Measurements from ENCODE around the gene CTXN3.

Gene CTXN3

DNA sequence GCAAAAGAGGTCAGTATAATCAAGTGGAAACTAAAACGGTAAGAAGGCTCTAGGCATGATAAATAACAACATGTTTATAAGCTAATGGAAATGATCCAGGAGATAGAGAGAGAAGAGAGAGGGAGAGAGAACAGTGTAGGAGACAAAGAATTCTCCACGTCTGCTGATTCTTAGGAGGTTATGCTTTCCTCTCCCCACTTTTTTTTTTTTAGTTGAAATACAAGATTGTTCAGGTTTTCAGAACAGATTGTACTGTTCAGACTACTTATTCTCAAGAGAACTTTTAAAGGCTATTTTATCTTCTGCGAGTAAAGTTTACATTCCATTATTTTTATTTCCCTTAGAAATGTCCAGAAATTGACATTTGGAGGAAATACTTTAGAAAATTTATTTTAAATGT, 58.3 kb downstream of the CTXN3 start:
- no peak overlapping the region for H3K27ac ChIP-seq
- no peak overlapping the region for H3K4me3 ChIP-seq (ENCODE audit: low read depth in 1 of 2, low read length in 1 of 2)
- TF ChIP-seq, protein P1, sequence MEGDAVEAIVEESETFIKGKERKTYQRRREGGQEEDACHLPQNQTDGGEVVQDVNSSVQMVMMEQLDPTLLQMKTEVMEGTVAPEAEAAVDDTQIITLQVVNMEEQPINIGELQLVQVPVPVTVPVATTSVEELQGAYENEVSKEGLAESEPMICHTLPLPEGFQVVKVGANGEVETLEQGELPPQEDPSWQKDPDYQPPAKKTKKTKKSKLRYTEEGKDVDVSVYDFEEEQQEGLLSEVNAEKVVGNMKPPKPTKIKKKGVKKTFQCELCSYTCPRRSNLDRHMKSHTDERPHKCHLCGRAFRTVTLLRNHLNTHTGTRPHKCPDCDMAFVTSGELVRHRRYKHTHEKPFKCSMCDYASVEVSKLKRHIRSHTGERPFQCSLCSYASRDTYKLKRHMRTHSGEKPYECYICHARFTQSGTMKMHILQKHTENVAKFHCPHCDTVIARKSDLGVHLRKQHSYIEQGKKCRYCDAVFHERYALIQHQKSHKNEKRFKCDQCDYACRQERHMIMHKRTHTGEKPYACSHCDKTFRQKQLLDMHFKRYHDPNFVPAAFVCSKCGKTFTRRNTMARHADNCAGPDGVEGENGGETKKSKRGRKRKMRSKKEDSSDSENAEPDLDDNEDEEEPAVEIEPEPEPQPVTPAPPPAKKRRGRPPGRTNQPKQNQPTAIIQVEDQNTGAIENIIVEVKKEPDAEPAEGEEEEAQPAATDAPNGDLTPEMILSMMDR (IDR thresholded peaks at IDR 0.05), result no peak
- no peaks in the 10 kb centered on the region for H3K36me3 ChIP-seq
- no peaks in the 10 kb centered on the region for H3K27me3 ChIP-seq
- H3K4me1 ChIP-seq (ENCODE audit: control insufficient read depth in 1 of 2, insufficient read depth in 1 of 2, low read depth in 1 of 2, low read length in 1 of 2), result peaks cover 25 to 35% of the 10 kb centered on the region in 2 experiments
- H3K9me3 ChIP-seq, result no peaks in the 10 kb centered on the region
